Subcutaneous adipose tissue (tissue), 4 donors: ENCODE measurements around the gene RRAS2. TPM values are rescaled to one million over a fixed set of nuclear protein-coding genes. Genes with fewer than 3 reads are reported as not detected.

ENCODE experiments used
- CTCF ChIP-seq: fragments of 450-650 bp; IDR thresholded peaks from one replicate; pipeline ENCODE4 v1.5.1; 2016; ENCODE audit warnings: low read depth, mild to moderate bottlenecking, control low read depth, antibody characterized with exemption, moderate library complexity
- total RNA-seq, 4 donors: library from RNA; depleted of rRNA; stranded (reverse); fragments of >200 nt; gene quantifications; one replicate each; pipeline ENCODE4 v1.1.0, GENCODE V29; 2016

RRAS2 gene
- total RNA-seq, 4 donors from 2014 or later, result 56.9 to 95.4 (median 64.6) TPM

GRCh38 chr11:14357881-14358728 lies 878 bp downstream of the RRAS2 start:
- TF ChIP-seq CTCF, result no peak

DNA sequence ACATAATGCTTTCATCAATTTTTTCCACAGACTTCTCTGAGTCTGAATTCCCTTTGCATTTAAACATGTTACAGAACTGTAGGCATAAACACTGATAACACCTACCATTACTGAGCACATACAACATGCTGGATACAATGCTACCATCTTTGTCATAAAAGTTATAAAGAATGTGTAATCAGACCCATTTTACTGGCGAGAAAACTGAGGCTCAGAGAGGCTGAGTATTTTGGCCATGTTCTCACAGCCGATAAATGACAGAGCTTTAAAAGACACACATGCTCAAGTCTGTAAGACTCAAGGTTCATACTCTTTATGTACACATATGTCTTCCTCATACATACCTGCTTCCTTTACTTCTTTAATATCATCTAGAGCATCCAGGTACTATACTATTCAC lies 2.6 kb downstream of the RRAS2 start:
- TF ChIP-seq CTCF, result no peak

GRCh38 chr11:14350716-14351238 lies 8.2 kb downstream of the RRAS2 start:
- no peak for TF ChIP-seq CTCF

DNA sequence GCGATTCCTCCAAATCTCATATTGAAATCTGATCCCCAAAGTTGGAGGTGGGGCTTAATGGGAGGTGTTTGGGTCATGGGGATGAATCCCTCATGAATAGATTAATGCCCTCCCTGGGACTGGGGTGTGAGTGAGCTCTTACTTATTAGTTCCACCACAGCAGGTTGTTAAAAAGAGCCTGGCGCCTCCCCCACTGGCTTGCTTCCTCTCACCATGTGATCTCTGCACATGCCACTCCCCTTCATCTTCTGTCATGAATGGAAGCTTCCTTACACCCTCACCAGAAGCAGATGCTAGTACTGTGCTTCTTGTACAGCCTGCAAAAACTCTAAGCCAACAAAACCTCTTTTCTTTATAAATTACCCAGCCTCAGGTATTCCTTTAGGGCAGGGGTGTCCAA lies 8.8 kb downstream of the RRAS2 start:
- no peak for TF ChIP-seq CTCF

DNA sequence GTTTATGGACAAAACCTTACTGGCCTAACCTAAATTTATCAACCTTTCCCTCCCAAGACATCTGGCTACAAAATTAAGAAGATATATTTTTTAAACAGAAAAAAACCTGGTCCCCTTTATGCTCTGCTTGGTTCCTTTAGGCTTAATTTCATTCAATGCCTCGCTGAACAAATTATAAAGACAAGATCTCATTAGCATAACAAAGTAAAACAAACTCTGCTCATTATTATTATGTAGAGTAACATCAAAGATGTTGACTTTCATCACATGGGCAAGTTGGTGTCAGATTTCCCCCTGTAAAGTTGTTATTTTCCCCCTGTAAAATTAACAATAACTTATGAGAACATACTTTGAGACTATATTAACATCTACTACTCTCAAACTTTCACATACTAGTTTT lies 11.0 kb downstream of the RRAS2 start:
- no peak for TF ChIP-seq CTCF

- TF ChIP-seq CTCF, result no peak
Observed at GRCh38 chr11:14347494-14347893, 11.5 kb downstream of the RRAS2 start.

- TF ChIP-seq CTCF, result no peak
Observed at GRCh38 chr11:14346303-14346955, 12.6 kb downstream of the RRAS2 start.
